ENCODE data around the gene CTDNEP1.

Gene CTDNEP1

GRCh38 chr17:7239091-7240027 lies 12.2 kb downstream of the CTDNEP1 start, which contains the start of gene PHF23:
Gene PHF23, minus strand, starts transcription at chr17:7239457. Its CDS starts 178 bp downstream, at chr17:7239279.
- peaks cover 5% of the 10 kb centered on the region for H3K27me3 ChIP-seq (ENCODE audit: insufficient read depth, low read length, poor library complexity, severe bottlenecking)
- no peaks in the 10 kb centered on the region for H3K9me2 ChIP-seq (replicated peaks; ENCODE audit: low read depth, low read length)
- H3K36me3 ChIP-seq (ENCODE audit: insufficient read depth, low read length) = peaks cover 25% of the 10 kb centered on the region; the same call in 1 of the 2 replicates
- H3K9ac ChIP-seq (ENCODE audit: low read depth, low read length, poor library complexity, severe bottlenecking) = peak within 1 kb of the TSS; percentile 98
- peaks cover 40% of the 10 kb centered on the region for H3K4me1 ChIP-seq (ENCODE audit: insufficient read depth, low read length, poor library complexity, severe bottlenecking)
- H3K79me2 ChIP-seq (ENCODE audit: insufficient read depth, low read length) = peaks cover 61% of the 10 kb centered on the region
- H3K9me3 ChIP-seq (ENCODE audit: insufficient read depth, low read depth, low read length) = no peaks in the 10 kb centered on the region
- TF ChIP-seq CTCF (conservative IDR thresholded peaks at IDR 0.05; ENCODE audit: low read length) (no peak), EZH2phosphoT487 (IDR thresholded peaks at IDR 0.05; ENCODE audit: borderline replicate concordance) (no peak)
- peak within 1 kb of the TSS; percentile 75 for H3K4me2 ChIP-seq (ENCODE audit: low read depth, low read length, poor library complexity, severe bottlenecking)
- peak within 1 kb of the TSS; percentile 96 for H3K4me3 ChIP-seq (ENCODE audit: low read length, poor library complexity, severe bottlenecking)
- H3F3A ChIP-seq (ENCODE audit: low read depth) = peaks cover 12% of the 10 kb centered on the region
- H4K20me1 ChIP-seq (ENCODE audit: insufficient read depth, low read length, poor library complexity, severe bottlenecking) = peaks cover 29% of the 10 kb centered on the region
- peak within 1 kb of the TSS; percentile 25; the same call in 1 of the 2 replicates for H2AFZ ChIP-seq (ENCODE audit: low read length)

GRCh38 chr17:7238420-7239090 lies 13.0 kb downstream of the CTDNEP1 start:
- Histone ChIP-seq H3K4me2 (ENCODE audit: low read depth, low read length, poor library complexity, severe bottlenecking) (peak overlapping the region; percentile 70), H3K9ac (ENCODE audit: low read depth, low read length, poor library complexity, severe bottlenecking) (peak overlapping the region; percentile 98), H3K4me3 (ENCODE audit: low read length, poor library complexity, severe bottlenecking) (peak overlapping the region; percentile 96), H3K79me2 (ENCODE audit: insufficient read depth, low read length) (peaks cover 68% of the 10 kb centered on the region), H3K4me1 (ENCODE audit: insufficient read depth, low read length, poor library complexity, severe bottlenecking) (peaks cover 40% of the 10 kb centered on the region), H4K20me1 (ENCODE audit: insufficient read depth, low read length, poor library complexity, severe bottlenecking) (peaks cover 29% of the 10 kb centered on the region), H3K9me3 (ENCODE audit: insufficient read depth, low read depth, low read length) (no peaks in the 10 kb centered on the region), H3K27me3 (ENCODE audit: insufficient read depth, low read length, poor library complexity, severe bottlenecking) (peaks cover 5% of the 10 kb centered on the region), H3K9me2 (replicated peaks; ENCODE audit: low read depth, low read length) (no peaks in the 10 kb centered on the region), H3F3A (ENCODE audit: low read depth) (peaks cover 12% of the 10 kb centered on the region), H3K36me3 (ENCODE audit: insufficient read depth, low read length) (peaks cover 18% of the 10 kb centered on the region; the same call in 1 of the 2 replicates), H2AFZ (ENCODE audit: low read length) (peak overlapping the region; percentile 25; the same call in 1 of the 2 replicates)
- TF ChIP-seq EZH2phosphoT487 (IDR thresholded peaks at IDR 0.05; ENCODE audit: borderline replicate concordance) (no peak), CTCF (conservative IDR thresholded peaks at IDR 0.05; ENCODE audit: low read length) (no peak)

DNA sequence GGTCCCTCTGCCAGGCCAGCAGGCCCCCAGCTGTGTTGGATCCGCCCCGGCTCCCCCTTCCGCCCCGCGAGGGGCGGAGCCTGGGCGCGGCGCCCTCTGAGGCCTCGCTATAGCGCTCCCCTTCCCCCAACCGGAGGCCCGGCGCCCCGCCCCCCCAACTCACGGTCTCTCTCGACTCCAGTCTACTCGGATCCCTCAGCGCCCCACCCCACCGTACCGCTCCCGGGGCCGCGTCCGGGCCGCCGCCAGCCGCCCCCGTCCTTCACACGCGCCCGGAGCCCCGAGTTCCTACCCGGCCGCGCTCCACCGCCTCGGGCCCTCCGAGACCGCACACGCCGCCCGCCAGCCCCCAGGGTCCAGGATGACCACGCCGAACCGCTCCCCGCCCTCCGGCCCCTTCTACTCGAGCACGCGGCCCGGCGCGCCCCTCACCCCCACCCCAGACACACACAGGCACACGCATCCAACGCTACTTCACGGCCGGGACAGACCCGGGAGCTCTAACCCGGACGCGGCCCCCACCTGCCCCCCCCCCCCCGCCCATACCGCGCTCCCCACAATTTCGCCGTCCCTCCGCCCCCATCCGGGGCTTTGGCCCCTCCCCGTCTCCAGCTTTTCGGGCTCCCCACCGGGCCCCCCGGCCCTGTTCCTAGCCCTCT lies 13.6 kb downstream of the CTDNEP1 start:
- TF ChIP-seq CTCF (conservative IDR thresholded peaks at IDR 0.05; ENCODE audit: low read length) = no peak
- TF ChIP-seq EZH2phosphoT487 (IDR thresholded peaks at IDR 0.05; ENCODE audit: borderline replicate concordance) = no peak
- Histone ChIP-seq H2AFZ (ENCODE audit: low read length) (peak overlapping the region; percentile 43), H3F3A (ENCODE audit: low read depth) (peaks cover 9% of the 10 kb centered on the region), H3K4me1 (ENCODE audit: insufficient read depth, low read length, poor library complexity, severe bottlenecking) (peaks cover 40% of the 10 kb centered on the region), H3K27me3 (ENCODE audit: insufficient read depth, low read length, poor library complexity, severe bottlenecking) (peaks cover 5% of the 10 kb centered on the region), H3K9me2 (replicated peaks; ENCODE audit: low read depth, low read length) (no peaks in the 10 kb centered on the region), H4K20me1 (ENCODE audit: insufficient read depth, low read length, poor library complexity, severe bottlenecking) (peaks cover 34% of the 10 kb centered on the region), H3K36me3 (ENCODE audit: insufficient read depth, low read length) (peaks cover 18% of the 10 kb centered on the region; the same call in 1 of the 2 replicates), H3K9ac (ENCODE audit: low read depth, low read length, poor library complexity, severe bottlenecking) (peak overlapping the region; percentile 98), H3K4me3 (ENCODE audit: low read length, poor library complexity, severe bottlenecking) (peak overlapping the region; percentile 96), H3K4me2 (ENCODE audit: low read depth, low read length, poor library complexity, severe bottlenecking) (peak overlapping the region; percentile 72), H3K9me3 (ENCODE audit: insufficient read depth, low read depth, low read length) (no peaks in the 10 kb centered on the region), H3K79me2 (ENCODE audit: insufficient read depth, low read length) (peaks cover 75% of the 10 kb centered on the region)

Measured in Loucy (cell line).